ENCODE measurements around the gene HECTD2. TPM values are rescaled to one million over a fixed set of nuclear protein-coding genes. Genes with fewer than 3 reads are reported as not detected.
"Not testable (repeated sequence)": the region's sequence is repeated elsewhere in the genome, so short reads cannot be mapped to it uniquely, and the experiment has no call there.

Gene HECTD2
- total RNA-seq, 4 donors from 2014 or later = 20.6 to 41.9 (median 25.8) TPM

DNA sequence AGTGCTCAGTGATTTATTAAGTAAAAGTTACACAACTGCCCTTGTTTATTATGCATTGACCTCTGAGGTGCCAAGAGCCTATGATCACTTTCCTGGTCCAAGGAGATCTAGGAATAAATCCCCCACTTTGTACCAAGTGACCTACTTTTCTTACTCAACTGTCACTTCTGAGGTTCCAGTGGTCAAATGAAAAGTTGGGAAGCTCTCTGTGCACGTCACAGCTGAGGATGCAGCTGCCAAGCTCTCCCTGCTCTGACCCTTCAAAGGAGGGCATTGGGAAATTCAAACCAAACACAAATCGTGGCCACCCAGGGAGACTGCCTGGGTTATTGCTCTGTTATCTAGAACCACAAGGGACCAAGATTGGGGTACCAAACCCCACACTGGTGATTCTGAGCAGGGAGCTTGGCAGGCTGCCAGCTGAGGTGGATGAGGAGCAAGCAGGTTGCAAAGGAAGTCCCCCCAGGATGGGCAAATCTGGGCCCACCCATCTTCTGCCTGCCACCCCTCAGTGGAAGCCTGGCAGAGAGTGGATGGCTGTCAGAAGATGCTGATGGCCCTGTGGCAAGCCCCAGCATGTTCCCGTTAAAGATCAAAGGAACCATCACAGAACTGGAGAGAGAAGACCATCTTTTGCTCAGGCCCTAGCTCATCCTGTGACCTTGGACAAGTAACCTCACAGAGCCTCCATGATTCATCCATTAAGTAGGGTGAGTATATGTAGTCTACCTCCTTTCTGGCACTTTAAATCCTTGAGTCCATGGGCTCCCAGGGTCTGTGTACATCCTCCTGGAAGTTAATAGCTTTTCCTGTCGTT is 116.0 kb downstream of the HECTD2 start:
- 63 to 75% methylated on average over 2 to 3 of the region's 4 CpGs for WGBS, 2 donors (ENCODE audit: low coverage in 1 of 2)
- no peaks in the 10 kb centered on the region for H3K27me3 ChIP-seq
- TF ChIP-seq POLR2AphosphoS5 (IDR thresholded peaks at IDR 0.05) = no peak
- TF ChIP-seq, protein P1, sequence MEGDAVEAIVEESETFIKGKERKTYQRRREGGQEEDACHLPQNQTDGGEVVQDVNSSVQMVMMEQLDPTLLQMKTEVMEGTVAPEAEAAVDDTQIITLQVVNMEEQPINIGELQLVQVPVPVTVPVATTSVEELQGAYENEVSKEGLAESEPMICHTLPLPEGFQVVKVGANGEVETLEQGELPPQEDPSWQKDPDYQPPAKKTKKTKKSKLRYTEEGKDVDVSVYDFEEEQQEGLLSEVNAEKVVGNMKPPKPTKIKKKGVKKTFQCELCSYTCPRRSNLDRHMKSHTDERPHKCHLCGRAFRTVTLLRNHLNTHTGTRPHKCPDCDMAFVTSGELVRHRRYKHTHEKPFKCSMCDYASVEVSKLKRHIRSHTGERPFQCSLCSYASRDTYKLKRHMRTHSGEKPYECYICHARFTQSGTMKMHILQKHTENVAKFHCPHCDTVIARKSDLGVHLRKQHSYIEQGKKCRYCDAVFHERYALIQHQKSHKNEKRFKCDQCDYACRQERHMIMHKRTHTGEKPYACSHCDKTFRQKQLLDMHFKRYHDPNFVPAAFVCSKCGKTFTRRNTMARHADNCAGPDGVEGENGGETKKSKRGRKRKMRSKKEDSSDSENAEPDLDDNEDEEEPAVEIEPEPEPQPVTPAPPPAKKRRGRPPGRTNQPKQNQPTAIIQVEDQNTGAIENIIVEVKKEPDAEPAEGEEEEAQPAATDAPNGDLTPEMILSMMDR (IDR thresholded peaks at IDR 0.05) = no peak
- no peak for TF ChIP-seq POLR2A (IDR thresholded peaks at IDR 0.05)
- no peak for TF ChIP-seq EP300 (IDR thresholded peaks at IDR 0.05)
- H3K9me3 ChIP-seq = no peaks in the 10 kb centered on the region
- H3K4me1 ChIP-seq = peaks cover 0 to 4% (median under 1%) of the 10 kb centered on the region in 3 donors
- H3K36me3 ChIP-seq = no peaks in the 10 kb centered on the region
- H3K27ac ChIP-seq = no peak overlapping the region
- no peak for ATAC-seq
- H3K4me3 ChIP-seq = no peak overlapping the region

DNA sequence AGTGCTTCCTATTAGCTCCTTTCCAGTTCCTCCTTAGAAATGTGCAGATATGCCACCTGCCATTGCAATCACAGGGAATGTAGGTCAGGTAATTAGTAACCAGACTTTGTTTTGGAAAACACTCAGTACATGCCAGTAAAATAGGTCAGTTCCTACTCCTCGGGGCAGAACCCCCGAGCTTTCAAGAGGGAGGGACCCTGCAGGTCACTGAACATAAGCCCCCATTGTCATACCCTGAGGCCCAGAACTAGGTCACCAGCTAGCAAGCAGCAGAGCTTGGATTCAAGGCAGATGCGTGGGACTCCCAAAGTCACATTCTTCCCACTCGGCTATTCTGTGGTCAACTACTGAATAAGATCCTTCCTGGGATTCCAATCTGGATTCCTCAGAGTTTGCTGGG is 117.9 kb downstream of the HECTD2 start:
- no peak for ATAC-seq
- no CpG with 5 or more reads among the region's 4 CpGs for WGBS, 2 donors (ENCODE audit: low coverage in 1 of 2)
- no peaks in the 10 kb centered on the region for H3K9me3 ChIP-seq

DNA sequence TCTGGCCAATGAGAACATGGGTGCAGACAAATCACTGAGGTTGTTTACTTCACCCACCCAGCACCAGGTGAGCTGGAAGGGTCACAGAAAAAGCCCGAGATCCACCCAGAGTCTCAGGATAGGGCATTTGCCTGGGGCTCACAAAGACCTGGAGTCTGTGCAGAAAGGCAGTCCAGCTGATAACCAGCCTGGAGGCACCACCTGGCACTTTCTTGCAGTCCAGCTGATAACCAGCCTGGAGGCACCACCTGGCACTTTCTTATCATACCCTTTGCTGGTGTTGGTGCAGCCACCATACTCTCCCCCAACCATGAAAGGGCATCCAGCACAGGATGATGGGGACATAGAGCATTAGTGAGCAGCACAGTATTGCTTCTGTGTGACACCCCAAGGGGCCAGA is 118.6 kb downstream of the HECTD2 start:
- H3K4me1 ChIP-seq = peaks cover 0 to 4% (median 0%) of the 10 kb centered on the region in 3 donors
- 100% methylated on average over 1 of the region's 1 CpG; no CpG with 5 or more reads in 1 of the 2 donors for WGBS, 2 donors (ENCODE audit: low coverage in 1 of 2)
- TF ChIP-seq POLR2A (IDR thresholded peaks at IDR 0.05) = no peak
- TF ChIP-seq EP300 (IDR thresholded peaks at IDR 0.05) = no peak
- TF ChIP-seq POLR2AphosphoS5 (IDR thresholded peaks at IDR 0.05) = no peak
- TF ChIP-seq, protein P1 (IDR thresholded peaks at IDR 0.05) = no peak
- H3K4me3 ChIP-seq = no peak overlapping the region
- H3K27me3 ChIP-seq = no peaks in the 10 kb centered on the region
- ATAC-seq = no peak
- H3K36me3 ChIP-seq = no peaks in the 10 kb centered on the region
- H3K27ac ChIP-seq = no peak overlapping the region
- no peaks in the 10 kb centered on the region for H3K9me3 ChIP-seq

More for the DNA sequence above, 117.9 kb downstream of the HECTD2 start:
- Histone ChIP-seq H3K36me3 (no peaks in the 10 kb centered on the region), H3K4me3 (no peak overlapping the region), H3K27ac (no peak overlapping the region), H3K4me1 (peaks cover 0 to 4% (median 0%) of the 10 kb centered on the region in 3 donors), H3K27me3 (no peaks in the 10 kb centered on the region)
- TF ChIP-seq POLR2A (IDR thresholded peaks at IDR 0.05) = no peak
- TF ChIP-seq POLR2AphosphoS5 (IDR thresholded peaks at IDR 0.05) = no peak
- TF ChIP-seq, protein P1 (IDR thresholded peaks at IDR 0.05) = no peak
- no peak for TF ChIP-seq EP300 (IDR thresholded peaks at IDR 0.05)

DNA sequence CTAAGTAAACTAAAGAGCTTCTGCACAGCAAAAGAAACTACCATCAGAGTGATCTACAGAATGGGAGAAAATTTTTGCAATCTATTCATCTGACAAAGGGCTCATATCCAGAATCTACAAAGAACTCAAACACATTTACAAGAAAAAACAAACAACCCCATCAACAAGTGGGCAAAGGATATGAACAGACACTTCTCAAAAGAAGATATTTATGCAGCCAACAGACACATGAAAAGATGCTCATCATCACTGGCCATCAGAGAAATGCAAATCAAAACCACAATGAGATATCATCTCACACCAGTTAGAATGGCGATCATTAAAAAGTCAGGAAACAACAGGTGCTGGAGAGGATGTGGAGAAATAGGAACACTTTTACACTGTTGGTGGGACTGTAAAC is 124.6 kb downstream of the HECTD2 start:
- WGBS, 2 donors (ENCODE audit: low coverage in 1 of 2) = no CpG with 5 or more reads among the region's 1 CpG
- H3K4me3 ChIP-seq, ATAC-seq, H3K36me3 ChIP-seq, H3K27me3 ChIP-seq, H3K27ac ChIP-seq, H3K9me3 ChIP-seq: not testable (repeated sequence)
- peaks cover 0 to 13% (median 0%) of the 10 kb centered on the region in 3 donors for H3K4me1 ChIP-seq

DNA sequence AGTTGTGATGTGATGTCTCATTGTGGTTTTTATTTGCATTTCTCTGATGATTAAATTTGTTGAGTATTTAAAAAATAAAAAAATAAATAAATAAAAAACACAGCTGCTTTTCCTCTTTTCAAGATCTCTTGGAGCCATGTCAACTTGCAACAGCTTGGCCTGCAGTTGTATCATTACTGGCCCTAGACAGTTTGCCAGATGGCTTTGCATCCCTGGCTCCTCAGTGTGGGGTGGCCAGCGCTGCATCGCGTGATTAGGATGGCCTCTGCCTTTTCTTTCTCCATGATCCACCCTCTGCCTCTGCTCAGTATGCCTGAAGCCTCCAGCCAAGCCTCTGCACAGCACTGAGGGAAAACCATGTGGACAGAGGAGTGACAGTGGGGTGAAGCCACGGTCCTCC is 126.0 kb downstream of the HECTD2 start:
- no peaks in the 10 kb centered on the region for H3K27me3 ChIP-seq
- no peak overlapping the region for H3K4me3 ChIP-seq
- no peaks in the 10 kb centered on the region for H3K9me3 ChIP-seq
- 64 to 67% methylated on average over 1 to 3 of the region's 4 CpGs for WGBS, 2 donors (ENCODE audit: low coverage in 1 of 2)
- no peak overlapping the region for H3K27ac ChIP-seq
- TF ChIP-seq EP300 (IDR thresholded peaks at IDR 0.05) (no peak), POLR2A (IDR thresholded peaks at IDR 0.05) (no peak), POLR2AphosphoS5 (IDR thresholded peaks at IDR 0.05) (no peak)
- H3K4me1 ChIP-seq = peaks cover 0 to 13% (median 0%) of the 10 kb centered on the region in 3 donors
- H3K36me3 ChIP-seq = no peaks in the 10 kb centered on the region
- peak; percentile 81 for ATAC-seq

DNA sequence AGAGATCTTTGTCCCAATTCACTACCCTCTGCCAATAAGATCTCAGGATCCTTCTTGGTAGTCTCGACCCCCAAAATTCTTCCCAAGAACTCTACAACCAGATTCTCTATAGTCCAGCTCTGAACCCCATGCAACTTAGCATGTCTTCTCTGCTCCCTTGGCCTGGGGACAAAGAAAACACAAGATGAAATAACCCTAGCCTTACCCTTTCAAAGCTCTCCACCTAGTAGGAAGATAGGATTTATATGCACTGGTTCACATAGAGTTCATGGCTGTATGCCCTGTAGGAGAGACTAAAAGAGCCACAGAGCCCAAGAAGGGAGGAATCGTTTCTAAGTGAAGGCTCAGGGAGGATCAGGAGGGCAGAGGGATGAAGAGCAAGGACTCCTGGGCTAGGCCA is 126.6 kb downstream of the HECTD2 start:
- Histone ChIP-seq H3K4me1 (peaks cover 0 to 17% (median 0%) of the 10 kb centered on the region in 3 donors), H3K4me3 (no peak overlapping the region), H3K36me3 (no peaks in the 10 kb centered on the region), H3K27me3 (no peaks in the 10 kb centered on the region), H3K27ac (no peak overlapping the region), H3K9me3 (no peaks in the 10 kb centered on the region)
- WGBS, 2 donors (ENCODE audit: low coverage in 1 of 2) = 63% methylated on average over 2 of the region's 2 CpGs; no CpG with 5 or more reads in 1 of the 2 donors
- TF ChIP-seq, protein P1 (IDR thresholded peaks at IDR 0.05) = no peak
- no peak for TF ChIP-seq POLR2AphosphoS5 (IDR thresholded peaks at IDR 0.05)
- no peak for TF ChIP-seq EP300 (IDR thresholded peaks at IDR 0.05)
- ATAC-seq = no peak
